ENCODE data around the gene NRP2.

DNA sequence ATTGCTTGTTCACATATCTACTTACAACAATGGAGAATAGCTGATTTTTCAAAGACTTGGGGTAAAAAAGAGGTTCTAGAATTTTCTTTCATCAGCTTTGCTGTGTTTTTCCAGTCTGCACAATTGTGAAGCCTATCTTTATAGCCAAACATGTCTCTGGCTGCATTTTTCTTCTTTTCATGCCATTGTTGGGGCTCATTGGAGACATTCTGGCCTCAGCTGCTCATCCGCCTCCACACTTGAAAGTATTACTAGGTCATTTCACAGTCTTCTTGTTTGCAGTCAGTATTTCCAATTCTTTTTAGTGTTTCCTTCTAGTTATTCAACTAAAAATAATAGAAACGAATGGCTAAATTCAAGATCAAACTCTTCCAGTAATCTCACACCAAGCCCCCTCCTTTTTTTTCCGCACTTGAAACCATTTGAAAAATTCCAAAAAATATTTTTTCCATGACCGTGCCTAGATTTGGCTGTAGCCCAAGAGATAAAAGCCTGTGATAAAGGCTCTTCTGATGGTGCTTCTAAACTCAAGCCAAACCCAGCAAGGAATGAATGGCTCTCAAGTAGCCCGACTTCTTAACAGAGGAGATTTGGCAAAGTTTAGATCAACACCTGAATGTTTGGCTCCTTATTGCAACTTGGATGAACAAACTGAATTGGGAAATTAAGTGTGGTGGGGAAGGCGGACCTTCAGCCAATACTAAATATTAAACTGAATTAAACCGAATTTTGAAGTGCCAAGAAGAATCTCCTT is 103.4 kb downstream of the NRP2 start:
- TF ChIP-seq TAF1 (IDR thresholded peaks at IDR 0.05; ENCODE audit: borderline replicate concordance, low read depth, low read length) (no peak), POLR2A (IDR thresholded peaks at IDR 0.05; ENCODE audit: low read depth, low read length) (no peak)
